Renal cortical epithelial cell (primary cell): ENCODE results near the gene RNF145. TPM values are rescaled to one million over a fixed set of nuclear protein-coding genes. Genes with fewer than 3 reads are reported as not detected.

Experiments used
- DNase-seq: peaks from one replicate; pipeline ENCODE4 v3.0.0-alpha.2; 2011; ENCODE audit warnings: low read depth
- total RNA-seq: library from RNA; depleted of rRNA; stranded (reverse); fragments of >200 nt; gene quantifications from 2 replicates; pipeline ENCODE4 v1.2.3, GENCODE V29; 2014

RNF145 gene
- total RNA-seq, 1 donor from 2014 or later = 76.4 TPM

- DNase-seq = no peak
These were observed 95.9 kb downstream of the RNF145 start for GRCh38 chr5:159113405-159113804.

- no peak for DNase-seq
These were observed 96.9 kb downstream of the RNF145 start for GRCh38 chr5:159112436-159112835.

Other genes starting within 250 kb of the RNF145 start
- gene EBF1, start 109.6 kb downstream of the RNF145 start, total RNA-seq = 0.20 TPM in 1 of 2 replicates, not detected in the other
- gene UBLCP1, start 53.7 kb upstream of the RNF145 start, total RNA-seq = 22.2 and 25.3 TPM in 2 replicates
- gene IL12B, start 120.9 kb upstream of the RNF145 start, total RNA-seq = not detected in 2 replicates